Heart left ventricle (tissue), 16 donors: Measurements from ENCODE around the gene SLFN12L. TPM values are rescaled to one million over a fixed set of nuclear protein-coding genes. Genes with fewer than 3 reads are reported as not detected.
A peak's percentile ranks its signal among the peaks of the same experiment; 100 is the strongest.
"Not testable (repeated sequence)": the region's sequence is repeated elsewhere in the genome, so short reads cannot be mapped to it uniquely, and the experiment has no call there.

ENCODE experiments used
- ATAC-seq, 4 donors: fragments of 200-7000 bp; cut with Tn5 transposase; one replicate each; pipeline ENCODE4 v1.9.1; 2020 to 2022; ENCODE audit warnings: moderate library complexity in 4 of 4, mild to moderate bottlenecking in 3 of 4, moderate number of reproducible peaks in 1 of 4
- DNase-seq, 5 donors: peaks; one replicate each; pipeline ENCODE4 v3.0.0-alpha.2; 2020
- H3K27ac ChIP-seq, 12 donors: fragments of 200-600 bp; sonication (generic) in 4 of 12; one replicate each; pipeline versions ENCODE4 v1.5.0 to v1.8.0; 2016 to 2022; ENCODE audit warnings: mild to moderate bottlenecking in 2 of 12
- H3K27me3 ChIP-seq, 9 donors: fragments of 200-600 bp; sonication (generic) in 2 of 9; one replicate each; pipeline versions ENCODE4 v1.5.1 to v1.8.0; 2016 to 2022; ENCODE audit warnings: mild to moderate bottlenecking in 3 of 9
- H3K36me3 ChIP-seq, 9 donors: fragments of 200-600 bp; sonication (generic) in 2 of 9; one replicate each; pipeline versions ENCODE4 v1.5.0 to v1.8.0; 2018 to 2022; ENCODE audit warnings: mild to moderate bottlenecking in 2 of 9
- H3K4me1 ChIP-seq, 12 donors: fragments of 200-600 bp; sonication (generic) in 4 of 12; one replicate each; pipeline versions ENCODE4 v1.5.0 to v1.8.0; 2016 to 2022; ENCODE audit warnings: mild to moderate bottlenecking in 3 of 12
- H3K4me3 ChIP-seq, 12 donors: fragments of 200-600 bp; sonication (generic) in 4 of 12; one replicate each; pipeline versions ENCODE4 v1.5.0 to v1.8.0; 2017 to 2022; ENCODE audit warnings: mild to moderate bottlenecking in 9 of 12, moderate library complexity in 4 of 12
- H3K9me3 ChIP-seq, 12 donors: fragments of 200-600 bp; sonication (generic) in 4 of 12; one replicate each; pipeline versions ENCODE4 v1.5.0 to v1.8.0; 2016 to 2022; ENCODE audit warnings: mild to moderate bottlenecking in 1 of 12
- POLR2A ChIP-seq, 2 donors: fragments of 450-650 bp; IDR thresholded peaks; one replicate each; pipeline ENCODE4 v1.6.1; 2017; ENCODE audit warnings: antibody characterized with exemption in 2 of 2, mild to moderate bottlenecking in 2 of 2, moderate library complexity in 2 of 2
- WGBS, 4 donors: extraction: QIAGEN DNeasy Blood & Tissue Kit in 2 of 4; methylation state at CpG; one replicate each; pipeline versions ENCODE4 v1.1.5 to v1.1.7; 2013 to 2018; 5-methylcytosine and 5-hydroxymethylcytosine counted together
- intact Hi-C, 10 donors: fragments of 100-400 bp; cut with DNase I; formaldehyde crosslinking; loops; one replicate each; pipeline versions ENCODE4 v1.11.1 to v1.14.2; 2022
- polyA plus RNA-seq, 2 donors: library from polyadenylated mRNA; stranded (reverse); fragments of 200-250 nt; gene quantifications; one replicate each; pipeline ENCODE4 v1.2.3, GENCODE V29; 2013
- total RNA-seq, 9 donors: library from RNA; depleted of rRNA in 2 of 9; stranded (reverse); fragments of >200 nt in 2 of 9; fragmentation: NEBNext Ultra II Directional in 3 of 9; extraction: Animal tissue kit (Norgen Biotek cat#: 25700) in 3 of 9; gene quantifications; one replicate each; pipeline versions ENCODE4 v1.1.0 to v1.2.4, GENCODE V29; 2016 to 2023
- TF ChIP-seq, protein P1 (sequence below), 12 donors: fragments of 200-600 bp; sonication (generic) in 4 of 12; IDR thresholded peaks; one replicate each; pipeline versions ENCODE4 v1.5.0 to v1.8.0; 2018 to 2022; ENCODE audit warnings: antibody characterized with exemption in 12 of 12, mild to moderate bottlenecking in 5 of 12
- donor health status: ischemic (EF 13 %, LVEDD 7.1; RV severe dilation, severe dysfunction).
- donor health status: healthy with polysubstance abuse.
- donor health status: DM: no; HTN: yes; CAD: no.
- donor health status: DM: no; HTN: no; CAD: no.
- donor health status: ischemic (EF 25% LVEDD 6.9; RV normal size, moderate dysfunction).
- donor health status: ischemic (EF 25% LVEDD 5.7; RV mildly dilated, moderate dysfunction).
- donor health status: healthy.
- donor health status: DM: yes; HTN: yes; CAD: no.
- donor health status: ischemic (EF 35%, LVEDD 5.7; RV mildly dilated, moderate dysfunction).
- donor health status: nonischemic (EF 11% LVEDD 7.7; RV severe dilation, severe dysfunction).
- donor health status: DM: yes; HTN: yes; CAD: no.
- donor health status: PGD.
- donor health status: ischemic (EF 29% LVEDD 5.4; RV normal size, mild dysfunction).
- donor health status: nonischemic (EF 23%, LVEDD 6.1; RV moderate dilation, normal function).

SLFN12L gene
- total and polyA plus RNA-seq, 11 donors: 0.14 to 7.3 (median 0.60) TPM

GRCh38 chr17:35540589-35541404 lies 3.3 kb upstream of the SLFN12L start:
- DNase-seq: peak; percentile 40 to 68 (median 56)
- peak overlapping the region in 9 of 12 donors; percentile 32 to 57 (median 42) for H3K4me3 ChIP-seq
- peak overlapping the region; percentile 50 to 93 (median 60) for H3K27ac ChIP-seq
- intact Hi-C loops: loop anchor here in 3 of 10 donors (5.0 kb wide), 3 partner anchors 163 to 998 kb away; no protein-coding TSS in a partner anchor
- peaks cover 0 to 54% (median 32%) of the 10 kb centered on the region in 12 donors for H3K4me1 ChIP-seq
- peak; percentile 28 to 75 (median 60) for ATAC-seq
- H3K36me3 ChIP-seq: no peaks in the 10 kb centered on the region
- H3K27me3 ChIP-seq: no peaks in the 10 kb centered on the region
- no peak for TF ChIP-seq POLR2A (IDR thresholded peaks at IDR 0.05)
- TF ChIP-seq, protein P1, sequence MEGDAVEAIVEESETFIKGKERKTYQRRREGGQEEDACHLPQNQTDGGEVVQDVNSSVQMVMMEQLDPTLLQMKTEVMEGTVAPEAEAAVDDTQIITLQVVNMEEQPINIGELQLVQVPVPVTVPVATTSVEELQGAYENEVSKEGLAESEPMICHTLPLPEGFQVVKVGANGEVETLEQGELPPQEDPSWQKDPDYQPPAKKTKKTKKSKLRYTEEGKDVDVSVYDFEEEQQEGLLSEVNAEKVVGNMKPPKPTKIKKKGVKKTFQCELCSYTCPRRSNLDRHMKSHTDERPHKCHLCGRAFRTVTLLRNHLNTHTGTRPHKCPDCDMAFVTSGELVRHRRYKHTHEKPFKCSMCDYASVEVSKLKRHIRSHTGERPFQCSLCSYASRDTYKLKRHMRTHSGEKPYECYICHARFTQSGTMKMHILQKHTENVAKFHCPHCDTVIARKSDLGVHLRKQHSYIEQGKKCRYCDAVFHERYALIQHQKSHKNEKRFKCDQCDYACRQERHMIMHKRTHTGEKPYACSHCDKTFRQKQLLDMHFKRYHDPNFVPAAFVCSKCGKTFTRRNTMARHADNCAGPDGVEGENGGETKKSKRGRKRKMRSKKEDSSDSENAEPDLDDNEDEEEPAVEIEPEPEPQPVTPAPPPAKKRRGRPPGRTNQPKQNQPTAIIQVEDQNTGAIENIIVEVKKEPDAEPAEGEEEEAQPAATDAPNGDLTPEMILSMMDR (IDR thresholded peaks at IDR 0.05): no peak
- WGBS, 4 donors: 50 to 64% (median 53%) methylated on average over 8 of the region's 8 CpGs
- H3K9me3 ChIP-seq: no peaks in the 10 kb centered on the region

- no peaks in the 10 kb centered on the region for H3K9me3 ChIP-seq
- H3K4me1 ChIP-seq: peaks cover 0 to 57% (median 32%) of the 10 kb centered on the region in 12 donors
- no peak for ATAC-seq
- no peaks in the 10 kb centered on the region for H3K27me3 ChIP-seq
- WGBS, 4 donors: 37 to 48% (median 39%) methylated on average over 5 of the region's 5 CpGs
- peak overlapping the region in 6 of 12 donors; percentile 10 to 93 (median 37) for H3K27ac ChIP-seq
- DNase-seq: no peak
- H3K36me3 ChIP-seq: no peaks in the 10 kb centered on the region
- intact Hi-C loops: loop anchor here in 8 of 10 donors (2.0 to 10.0 kb wide), 15 partner anchors 87 to 1117 kb away; partner anchors contain the start of genes SLFN12 (in 4 of the 8), SLFN5 (in 3 of the 8), NLE1 (in 2 of the 8) and UNC45B (in 2 of the 8)
- peak overlapping the region in 5 of 12 donors; percentile 5 to 28 (median 22) for H3K4me3 ChIP-seq
- TF ChIP-seq, protein P1 (IDR thresholded peaks at IDR 0.05): peak in 1 of 12 donors; percentile 5
- no peak for TF ChIP-seq POLR2A (IDR thresholded peaks at IDR 0.05)
Observed at GRCh38 chr17:35539659-35540026, 2.2 kb upstream of the SLFN12L start.

- peak in 1 of 4 donors; percentile 43 for ATAC-seq
- peak overlapping the region in 5 of 12 donors; percentile 8 to 59 (median 18) for H3K4me3 ChIP-seq
Observed at GRCh38 chr17:35536664-35537171, 760 bp downstream of the SLFN12L start.

DNA sequence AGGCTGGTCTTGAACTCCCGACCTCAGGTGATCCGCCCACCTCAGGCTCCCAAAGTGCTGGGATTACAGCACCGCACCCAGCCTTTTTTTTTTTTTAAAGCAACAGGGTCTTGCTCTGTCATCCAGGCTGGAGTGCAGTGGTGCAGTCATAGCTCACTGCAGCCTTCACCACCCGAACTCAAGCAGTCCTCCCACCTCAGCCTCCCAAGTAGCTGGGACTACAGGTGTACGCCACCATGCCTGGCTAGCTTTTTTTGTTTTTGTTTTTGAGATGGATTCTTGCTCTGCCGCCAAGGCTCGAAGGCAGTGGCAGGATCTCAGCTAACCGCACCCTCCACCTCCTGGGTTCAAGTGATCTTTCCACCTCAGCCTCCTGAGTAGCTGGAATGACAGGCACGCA lies 2.1 kb downstream of the SLFN12L start:
- H3K4me3 ChIP-seq: peak overlapping the region in 2 of 12 donors; percentile 32 to 59

More at GRCh38 chr17:35536664-35537171, 760 bp downstream of the SLFN12L start:
- Histone ChIP-seq H3K9me3 (no peaks in the 10 kb centered on the region), H3K27me3 (no peaks in the 10 kb centered on the region), H3K4me1 (peaks cover 0 to 56% (median 32%) of the 10 kb centered on the region in 12 donors), H3K27ac (peak overlapping the region in 9 of 12 donors; percentile 43 to 93 (median 62)), H3K36me3 (no peaks in the 10 kb centered on the region)
- intact Hi-C loops: loop anchor here in 7 of 10 donors (5.0 to 10.0 kb wide), 10 partner anchors 84 to 1114 kb away; partner anchors contain the start of genes SLFN12 (in 4 of the 7), SLFN5 (in 3 of the 7), NLE1 (in 2 of the 7) and UNC45B (in 2 of the 7)
- DNase-seq: no peak
- 78 to 81% (median 79%) methylated on average over 13 of the region's 13 CpGs for WGBS, 4 donors
- TF ChIP-seq, protein P1 (IDR thresholded peaks at IDR 0.05): no peak
- TF ChIP-seq POLR2A (IDR thresholded peaks at IDR 0.05): no peak

More for the DNA sequence above, 2.1 kb downstream of the SLFN12L start:
- not testable (repeated sequence) for DNase-seq, H3K27me3 ChIP-seq, ATAC-seq, H3K36me3 ChIP-seq, H3K9me3 ChIP-seq
- intact Hi-C loops: loop anchor here in 8 of 10 donors (2.0 to 10.0 kb wide), 11 partner anchors 83 to 1113 kb away; partner anchors contain the start of genes SLFN12 (in 4 of the 8), SLFN5 (in 3 of the 8), NLE1 (in 2 of the 8) and UNC45B (in 2 of the 8)
- 91 to 97% (median 93%) methylated on average over 9 of the region's 9 CpGs for WGBS, 4 donors
- Histone ChIP-seq H3K27ac (peak overlapping the region in 1 of 12 donors; percentile 93), H3K4me1 (peaks cover 0 to 48% (median 31%) of the 10 kb centered on the region in 12 donors)
